GM10266 (cell line): ENCODE data around the gene GOLGB1.

Source experiments
- DNase-seq: peaks from one replicate; pipeline ENCODE4 v3.0.0; 2012; ENCODE audit errors: extremely low spot score
- TF ChIP-seq, protein P1 (sequence below): IDR thresholded peaks from 2 replicates; pipeline ENCODE4 v1.5.1; 2012; ENCODE audit warnings: mild to moderate bottlenecking, low read depth; ENCODE audit not compliant: control insufficient read depth, insufficient read depth; ENCODE audit errors: missing control alignments

The GOLGB1 gene

DNA sequence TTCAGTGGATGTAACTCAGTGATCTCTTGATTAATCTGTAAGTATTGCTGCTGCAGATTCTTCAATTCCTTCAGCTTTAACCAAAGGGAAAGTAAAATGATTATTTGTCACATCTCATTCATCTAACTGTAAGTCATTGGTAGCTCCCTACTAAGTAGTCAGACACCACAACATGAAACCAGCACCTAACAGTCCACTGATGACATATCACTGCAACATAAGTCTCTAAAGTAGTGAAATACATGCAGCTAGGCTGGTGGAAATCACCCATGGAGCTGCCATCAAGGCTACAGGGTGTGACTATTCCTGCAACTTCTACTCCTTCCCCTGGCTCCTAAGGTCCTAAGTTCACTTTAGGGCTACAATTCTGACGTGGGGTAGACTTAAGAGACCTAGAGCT lies 67.7 kb downstream of the GOLGB1 start:
- TF ChIP-seq, protein P1, sequence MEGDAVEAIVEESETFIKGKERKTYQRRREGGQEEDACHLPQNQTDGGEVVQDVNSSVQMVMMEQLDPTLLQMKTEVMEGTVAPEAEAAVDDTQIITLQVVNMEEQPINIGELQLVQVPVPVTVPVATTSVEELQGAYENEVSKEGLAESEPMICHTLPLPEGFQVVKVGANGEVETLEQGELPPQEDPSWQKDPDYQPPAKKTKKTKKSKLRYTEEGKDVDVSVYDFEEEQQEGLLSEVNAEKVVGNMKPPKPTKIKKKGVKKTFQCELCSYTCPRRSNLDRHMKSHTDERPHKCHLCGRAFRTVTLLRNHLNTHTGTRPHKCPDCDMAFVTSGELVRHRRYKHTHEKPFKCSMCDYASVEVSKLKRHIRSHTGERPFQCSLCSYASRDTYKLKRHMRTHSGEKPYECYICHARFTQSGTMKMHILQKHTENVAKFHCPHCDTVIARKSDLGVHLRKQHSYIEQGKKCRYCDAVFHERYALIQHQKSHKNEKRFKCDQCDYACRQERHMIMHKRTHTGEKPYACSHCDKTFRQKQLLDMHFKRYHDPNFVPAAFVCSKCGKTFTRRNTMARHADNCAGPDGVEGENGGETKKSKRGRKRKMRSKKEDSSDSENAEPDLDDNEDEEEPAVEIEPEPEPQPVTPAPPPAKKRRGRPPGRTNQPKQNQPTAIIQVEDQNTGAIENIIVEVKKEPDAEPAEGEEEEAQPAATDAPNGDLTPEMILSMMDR: no peak
- no peak for DNase-seq

DNA sequence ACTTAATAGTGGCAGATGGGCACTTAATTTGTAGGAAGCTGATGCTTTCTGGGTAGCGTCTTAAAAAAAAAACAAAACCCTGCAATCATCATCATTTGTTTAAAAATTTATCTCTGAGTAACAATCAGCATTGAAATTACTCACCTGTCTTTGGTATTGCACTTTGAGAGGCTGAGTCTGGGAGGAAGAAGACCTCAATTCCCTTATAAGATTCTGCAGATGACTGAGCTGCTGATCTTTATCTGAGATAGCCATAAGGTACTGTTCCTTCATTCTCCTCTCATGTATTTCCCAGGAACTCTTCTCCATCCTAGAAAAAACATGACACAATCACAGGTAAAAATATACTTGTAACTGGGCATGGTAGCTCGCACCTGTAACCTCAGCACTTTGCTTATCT lies 72.4 kb downstream of the GOLGB1 start:
- TF ChIP-seq, protein P1: no peak
- DNase-seq: no peak

DNA sequence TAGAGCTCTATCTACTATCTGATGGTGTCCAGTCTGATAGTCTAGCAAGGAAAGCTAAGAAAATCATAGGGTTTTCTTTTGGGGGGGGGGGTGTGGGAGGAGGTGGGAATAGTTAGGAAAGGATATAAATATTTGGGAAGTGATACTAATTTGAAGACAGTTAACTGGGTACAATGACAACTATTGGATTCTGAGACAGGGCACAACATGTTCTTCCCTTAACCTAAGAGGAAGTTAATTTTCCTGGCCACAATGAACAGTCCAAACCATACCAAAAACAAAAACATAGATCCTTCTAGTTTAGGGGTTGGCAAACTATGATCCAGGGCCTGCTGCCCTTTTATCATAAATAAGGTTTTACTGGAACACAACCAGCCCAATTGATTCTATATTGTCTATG lies 78.9 kb downstream of the GOLGB1 start:
- DNase-seq: no peak
- TF ChIP-seq, protein P1: no peak

DNA sequence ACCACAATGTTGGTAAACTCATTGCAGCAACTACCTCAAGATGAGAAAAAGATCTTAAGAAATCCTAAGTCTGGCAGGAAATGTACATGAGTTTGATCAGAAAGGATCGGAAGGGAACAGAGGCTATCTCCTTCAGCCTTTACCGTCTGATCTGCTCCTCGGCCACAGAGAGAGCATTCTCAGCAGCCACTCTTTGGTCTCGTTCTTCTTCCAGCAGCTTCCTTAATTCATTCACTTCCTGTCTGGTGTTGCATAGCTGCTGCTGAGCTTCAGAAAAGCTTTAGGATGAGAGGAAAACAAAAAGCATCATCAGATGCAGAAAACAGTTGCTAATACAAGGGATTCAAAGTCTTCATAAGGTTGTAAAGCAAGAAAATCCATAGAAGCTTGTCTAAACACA lies 82.2 kb downstream of the GOLGB1 start:
- DNase-seq: no peak
- TF ChIP-seq, protein P1: no peak

DNA sequence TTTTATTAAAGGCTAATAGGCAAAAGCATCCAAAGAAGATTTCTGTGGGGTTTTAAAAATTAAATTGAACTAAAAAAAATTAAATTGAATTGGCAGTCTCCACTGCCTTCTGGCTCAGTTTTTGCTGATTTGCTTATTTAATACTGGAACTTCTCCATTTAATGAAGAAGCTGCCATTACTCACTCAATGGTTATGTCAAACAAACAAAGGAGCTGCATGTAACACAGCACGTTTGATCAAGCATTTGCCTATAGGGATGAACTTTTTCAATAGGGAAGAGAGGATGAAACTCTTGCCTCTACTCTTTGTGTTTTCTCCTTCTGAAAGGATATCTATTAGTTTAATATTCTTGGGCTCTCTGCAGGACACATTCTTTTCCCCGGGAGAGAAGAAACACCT lies 84.1 kb downstream of the GOLGB1 start:
- no peak for DNase-seq
- TF ChIP-seq, protein P1: no peak

DNA sequence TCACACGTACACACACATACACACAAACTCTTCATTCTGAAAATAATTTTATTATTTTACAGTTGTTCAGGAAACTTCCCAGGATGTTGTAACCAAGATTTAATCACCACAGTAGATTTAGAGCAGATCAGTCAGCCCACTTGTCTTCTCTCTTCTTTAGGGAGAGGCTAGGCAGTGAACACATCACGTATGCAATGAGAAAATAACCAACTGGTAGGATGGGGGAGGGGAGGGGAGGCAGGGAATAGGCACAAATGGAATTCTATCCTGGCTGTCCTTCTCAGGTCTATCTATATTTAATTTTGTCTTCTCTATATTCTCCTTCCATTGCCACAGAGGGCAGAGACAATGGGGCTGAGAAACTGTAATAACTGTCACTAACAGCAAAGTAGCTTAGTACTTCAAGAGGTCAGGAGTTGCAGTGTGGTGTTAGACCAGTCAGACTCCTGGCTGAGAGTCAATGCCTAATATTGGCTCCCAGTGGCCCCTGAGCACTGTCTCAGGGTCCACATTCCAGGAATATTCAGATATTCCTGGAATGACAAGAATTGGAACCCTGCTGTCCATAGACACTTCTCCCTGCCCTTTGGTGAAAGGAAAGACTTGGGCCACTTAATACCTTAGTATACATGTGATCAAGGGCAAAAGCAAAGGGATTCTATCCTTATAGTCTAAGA lies 86.2 kb downstream of the GOLGB1 start:
- DNase-seq: no peak
- TF ChIP-seq, protein P1: no peak

DNA sequence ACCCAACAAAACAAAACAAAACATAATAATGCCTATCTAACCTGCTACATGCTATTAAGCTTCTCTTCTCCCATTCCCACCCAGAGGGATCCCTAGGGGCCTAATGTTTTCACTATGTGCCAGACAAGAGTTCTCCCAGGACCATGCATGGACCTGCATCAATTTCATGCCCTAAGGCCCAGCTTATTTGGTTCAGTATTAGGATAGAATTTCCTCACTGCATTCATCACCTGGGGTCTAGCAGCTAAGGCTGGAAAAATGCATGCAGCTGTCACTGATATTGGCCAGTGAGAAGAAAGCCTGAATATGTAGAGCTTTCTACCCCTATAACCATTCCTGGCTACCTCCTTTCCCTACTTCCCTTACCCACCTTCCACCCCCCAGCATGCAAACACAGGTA lies 86.8 kb downstream of the GOLGB1 start:
- TF ChIP-seq, protein P1: no peak
- no peak for DNase-seq
